ENCODE measurements around the gene TMEM126A. TPM values are rescaled to one million over a fixed set of nuclear protein-coding genes. Genes with fewer than 3 reads are reported as not detected.

TMEM126A gene
- total RNA-seq, result 43.7 and 68.8 TPM in 2 replicates

DNA sequence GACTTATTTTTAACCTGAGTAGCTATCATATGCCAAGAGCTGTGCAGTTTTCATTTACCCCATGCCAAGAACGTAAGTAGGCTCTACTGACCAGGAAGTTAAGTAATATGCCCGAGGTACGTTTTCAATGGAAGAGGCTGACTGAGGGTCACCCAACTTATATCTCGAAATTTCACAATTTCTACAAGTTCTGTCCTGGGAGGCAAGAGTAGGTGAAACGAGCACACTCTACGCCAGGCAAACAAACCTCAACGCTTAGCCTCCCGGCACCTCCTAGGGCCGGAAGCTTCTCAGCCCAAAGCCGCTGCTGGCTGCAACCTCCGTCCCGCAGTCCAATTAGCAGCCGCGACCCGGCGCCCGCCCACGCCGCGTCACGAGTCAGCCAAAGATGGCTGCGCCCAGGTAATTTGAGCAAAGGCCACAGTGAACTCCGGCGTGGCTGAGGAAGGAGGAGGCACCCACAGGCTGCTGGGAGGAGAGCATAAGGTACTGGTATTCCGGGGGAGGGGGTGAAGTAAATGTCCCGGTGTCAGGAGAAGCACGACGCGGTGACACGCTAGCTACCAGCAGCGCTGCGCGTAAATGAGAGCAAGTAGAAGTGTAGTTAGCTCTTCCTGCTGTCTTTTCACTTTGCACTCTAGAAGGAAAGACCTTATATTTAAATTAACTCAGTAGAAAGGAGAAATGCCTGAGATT, at the start of gene TMEM126A:
Gene TMEM126A (plus strand): TSS at position 364 of the 696 bp plus-strand sequence. CDS start 2,289 bp downstream, outside the sequence.

DNA sequence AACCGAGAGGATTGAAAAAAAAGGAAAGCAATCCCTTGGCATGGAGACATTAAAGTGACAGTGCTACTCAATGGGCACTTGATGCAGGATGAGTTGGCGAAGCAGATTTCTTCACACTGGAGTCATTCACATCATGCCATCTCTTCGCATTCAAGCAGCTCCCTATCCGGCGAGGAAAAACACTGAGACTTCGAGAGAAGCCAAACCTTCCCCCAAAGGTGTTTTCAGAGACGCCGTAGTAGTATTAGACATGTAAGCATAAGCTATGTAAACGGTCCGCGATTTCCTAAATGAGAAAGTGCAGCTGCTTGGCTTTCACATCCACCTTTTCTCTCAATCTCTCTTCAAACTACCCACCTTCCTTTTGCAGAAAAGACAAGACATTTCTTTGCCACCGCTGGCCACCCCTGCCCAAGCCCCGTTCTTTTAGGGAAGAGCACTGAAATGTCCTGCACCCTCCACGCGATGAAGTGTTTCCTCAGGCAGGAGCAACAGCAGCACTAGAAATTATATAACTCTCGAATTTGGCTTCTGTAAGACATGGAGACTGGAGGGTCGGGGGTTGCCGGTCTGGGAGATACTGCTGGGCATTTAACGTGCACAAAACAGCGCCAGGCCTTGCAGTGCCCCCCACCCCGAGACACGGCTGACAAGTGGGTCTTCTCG, 20.3 kb upstream of the TMEM126A start, which contains the start of gene DLG2:
Gene DLG2 (minus strand): TSS at position 13 of the 666 bp plus-strand sequence.

DNA sequence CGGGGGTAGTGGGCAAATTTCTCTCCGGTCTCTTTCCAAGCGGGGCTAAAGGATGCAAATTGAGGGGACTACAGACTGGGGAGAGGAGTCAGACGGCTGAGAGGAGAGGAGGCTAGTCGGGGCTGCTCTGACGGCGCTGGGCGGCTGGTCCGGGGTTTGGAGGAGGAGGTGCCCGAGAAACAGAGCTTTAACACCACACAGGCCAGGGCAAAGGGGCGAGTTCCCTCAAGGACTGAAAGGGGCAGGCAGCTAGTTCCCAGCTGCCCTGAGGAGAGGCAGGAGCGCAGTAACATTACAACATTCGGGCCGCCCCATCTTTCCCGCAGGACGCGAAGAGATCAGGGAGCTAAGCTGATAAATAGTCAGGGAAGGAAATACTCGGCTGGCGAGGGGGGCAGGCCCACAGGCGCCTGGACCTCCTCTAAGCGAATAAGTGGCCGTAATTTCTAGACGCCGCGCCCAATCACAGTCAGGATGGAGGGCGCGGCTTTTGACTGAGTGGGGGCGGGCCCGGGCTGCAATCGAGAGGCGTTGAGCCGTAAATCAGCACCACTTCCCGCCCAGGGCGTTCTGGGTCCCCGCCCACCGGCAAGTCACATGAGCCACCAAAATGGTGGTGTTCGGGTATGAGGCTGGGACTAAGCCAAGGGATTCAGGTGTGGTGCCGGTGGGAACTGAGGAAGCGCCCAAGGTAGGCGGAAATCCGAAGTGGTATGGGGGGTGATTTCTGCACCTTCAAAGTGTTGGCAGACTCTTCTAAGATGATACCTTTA, 19.6 kb upstream of the TMEM126A start, which contains the start of gene TMEM126B:
Gene TMEM126B (plus strand): TSS at position 596 of the 773 bp plus-strand sequence. CDS start 15 bp downstream, at position 611.

DNA sequence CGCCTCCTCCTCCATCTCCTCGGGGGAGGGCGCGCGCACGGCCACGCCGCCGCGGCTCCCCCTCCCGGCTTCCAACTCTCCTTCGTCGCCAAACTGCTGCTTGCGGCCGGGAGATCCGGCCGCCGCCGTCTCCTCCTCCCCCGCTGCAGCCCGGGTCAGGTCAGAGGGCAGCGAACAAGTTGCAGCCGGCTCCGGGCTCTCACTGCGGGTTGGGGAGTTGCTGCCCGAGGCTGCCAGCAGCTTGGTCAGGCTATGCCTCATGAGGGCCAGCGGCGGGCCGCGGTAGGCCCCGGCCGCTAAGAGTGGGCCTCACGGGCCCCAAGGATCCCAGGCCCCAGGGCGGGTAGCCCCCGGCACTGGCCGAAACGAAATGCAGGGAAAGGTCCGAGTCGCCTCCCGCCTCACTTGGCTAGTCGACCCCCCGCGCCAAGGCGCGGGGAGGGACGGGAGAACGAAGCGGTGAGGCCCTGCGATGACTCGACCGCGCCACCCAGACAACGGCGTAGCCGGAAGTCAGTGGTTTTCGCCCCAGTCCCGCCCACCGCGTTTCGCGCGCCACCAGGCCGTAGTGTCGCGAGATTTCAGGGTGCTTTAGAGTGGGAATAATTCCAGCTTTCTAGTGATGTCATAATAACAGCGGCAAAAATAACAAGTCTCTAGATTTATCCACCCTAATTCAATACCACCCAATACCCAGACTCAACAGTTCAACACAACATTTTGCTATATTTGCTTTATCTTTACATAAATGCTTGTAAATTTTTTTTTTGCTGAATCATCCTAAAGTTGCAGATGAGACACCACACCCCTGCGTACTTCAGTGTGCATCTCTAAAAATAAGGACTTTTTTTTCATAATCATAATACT, 17.1 kb downstream of the TMEM126A start, which contains the start of gene CREBZF:
Gene CREBZF (minus strand): TSS at position 515 of the 867 bp plus-strand sequence. CDS start 254 bp downstream, at position 261.

DNA sequence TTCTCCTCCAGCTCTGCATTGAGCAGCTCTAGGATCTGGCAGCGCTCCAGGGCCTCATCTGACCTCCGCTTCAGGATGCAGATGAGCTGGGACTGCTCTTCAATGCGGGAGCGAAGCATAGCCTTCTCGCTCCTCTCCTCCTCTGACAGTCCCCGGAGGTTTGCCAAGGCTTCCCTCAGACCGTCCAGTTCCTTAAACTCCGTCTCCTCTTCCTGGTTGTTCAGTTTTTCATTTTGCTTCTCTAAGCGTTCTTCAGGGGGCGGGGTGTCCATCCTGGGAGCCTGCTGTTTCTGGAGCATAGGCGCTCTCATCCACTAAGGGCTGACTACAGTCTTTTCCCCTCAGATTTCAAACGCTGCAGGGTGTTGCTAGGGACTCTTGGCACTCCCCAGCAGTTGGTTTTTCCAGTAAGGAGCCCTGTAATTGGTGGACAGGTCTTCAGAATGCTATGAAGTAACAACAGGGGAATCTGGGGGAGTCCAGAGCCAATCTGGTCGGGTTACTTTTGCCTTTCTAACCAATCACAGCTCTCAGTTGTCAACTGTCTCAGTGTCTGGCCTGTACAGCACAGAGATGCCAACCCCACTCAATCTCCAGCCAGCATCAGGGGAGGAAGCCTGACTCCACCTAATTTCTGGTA, 38.2 kb downstream of the TMEM126A start, which contains the start of gene CCDC89:
Gene CCDC89 (minus strand): TSS at position 376 of the 640 bp plus-strand sequence. CDS start 65 bp downstream, at position 311.

Other genes with a start within 250 kb of the TMEM126A start
- 0.75 and 1.1 TPM in 2 replicates for gene DLG2, start 20.6 kb upstream of the TMEM126A start, total RNA-seq
- 76.9 and 79.9 TPM in 2 replicates for gene TMEM126B, start 19.4 kb upstream of the TMEM126A start, total RNA-seq
- gene CREBZF, start 17.2 kb downstream of the TMEM126A start, total RNA-seq, result 53.8 and 55.0 TPM in 2 replicates
- 4.0 and 7.9 TPM in 2 replicates for gene CCDC89, start 38.2 kb downstream of the TMEM126A start, total RNA-seq
- gene SYTL2, start 163.2 kb downstream of the TMEM126A start, total RNA-seq, result 7.9 and 11.5 TPM in 2 replicates
- gene CCDC83, start 207.4 kb downstream of the TMEM126A start, total RNA-seq, result not detected in 2 replicates